HepG2 (cell line): ENCODE results near the gene UST. TPM values are rescaled to one million over a fixed set of nuclear protein-coding genes. Genes with fewer than 3 reads are reported as not detected.

Experiments
- ATAC-seq: fragments of 200-7000 bp; cut with Tn5 transposase; 3 replicates; pipeline ENCODE4 v1.9.1; 2020; ENCODE audit warnings: mild to moderate bottlenecking, moderate library complexity
- BruUV-seq: library from RNA; stranded (reverse); fragments of 400-500 nt; replicated peaks from 2 replicates; lab custom pipeline; 2021; lab: Mats Ljungman, UMichigan
- CTCF ChIA-PET: fragments of 300-600 bp; formaldehyde crosslinking; extraction: SDS; loops from one replicate; lab custom pipeline; 2021; ENCODE audit warnings: low total read pairs, inconsistent platforms, low intra/inter-chr PET ratio; lab: Yijun Ruan, JAX
- POLR2A ChIA-PET: fragments of 350-600 bp; sonication (Branson Sonifier 250); formaldehyde crosslinking; loops from one replicate; lab custom pipeline; 2020; ENCODE audit warnings: antibody characterized with exemption, inconsistent platforms; lab: Yijun Ruan, JAX
- DNase-seq: peaks from one replicate; pipeline ENCODE4 v3.0.0-alpha.2; 2015; ENCODE audit warnings: low spot score
- FAIRE-seq: peaks from 3 replicates; lab custom pipeline; 2011; peaks lifted over from hg19 to GRCh38; lab: Jason Lieb, UNC
- H2AFZ ChIP-seq: one replicate; pipeline ENCODE4 v1.6.1; 2011; ENCODE audit warnings: low read length, inconsistent platforms
- H3K27ac ChIP-seq: fragments of 300-600 bp; 3 replicates; pipeline ENCODE4 v1.8.0; 2011; ENCODE audit warnings: mixed run types, mild to moderate bottlenecking, mixed read lengths, low read length, inconsistent platforms; ENCODE audit not compliant: insufficient read depth; ENCODE audit errors: extremely low read length
- H3K27me3 ChIP-seq, 2 experiments: fragments of 200-600 bp in 1 of 2; 2 replicates in 1 of 2; 3 replicates in 1 of 2; pipeline versions ENCODE4 v1.6.0 to v1.8.0; 2011; ENCODE audit warnings: low read length in 2 of 2, mild to moderate bottlenecking in 2 of 2, moderate library complexity in 2 of 2, inconsistent platforms in 1 of 2; ENCODE audit not compliant: insufficient read depth in 2 of 2, control insufficient read depth in 1 of 2
- H3K36me3 ChIP-seq, 2 experiments: fragments of 200-600 bp in 1 of 2; replicated peaks in 1 of 2; 2 replicates in 1 of 2; 3 replicates in 1 of 2; pipeline versions ENCODE4 v1.5.1 to v1.8.0; 2011; ENCODE audit warnings: low read length in 2 of 2, inconsistent platforms in 1 of 2; ENCODE audit not compliant: insufficient read depth in 2 of 2, control insufficient read depth in 1 of 2
- H3K4me1 ChIP-seq: 2 replicates; pipeline ENCODE4 v1.5.1; 2012; ENCODE audit warnings: low read length, inconsistent platforms; ENCODE audit not compliant: insufficient read depth
- H3K4me2 ChIP-seq: 2 replicates; pipeline ENCODE4 v1.6.0; 2011; ENCODE audit warnings: low read depth, low read length, inconsistent platforms
- H3K4me3 ChIP-seq, 3 experiments: fragments of 200-600 bp in 1 of 3; sonication (generic), shearing (Covaris generic) in 1 of 3; replicated peaks in 1 of 3; 2 replicates each; pipeline ENCODE4 v1.5.1; 2011 to 2016; ENCODE audit warnings: low read length in 3 of 3, inconsistent platforms in 2 of 3, low read depth in 2 of 3, mild to moderate bottlenecking in 2 of 3, control low read depth in 1 of 3, mixed read lengths in 1 of 3; ENCODE audit not compliant: insufficient read depth in 1 of 3
- H3K79me2 ChIP-seq: one replicate; pipeline ENCODE4 v1.6.1; 2011; ENCODE audit warnings: low read length, inconsistent platforms; ENCODE audit not compliant: insufficient read depth
- H3K9ac ChIP-seq: 2 replicates; pipeline ENCODE4 v1.6.0; 2011; ENCODE audit warnings: mild to moderate bottlenecking, low read depth, low read length, inconsistent platforms; ENCODE audit not compliant: insufficient read depth
- H3K9me3 ChIP-seq: 2 replicates; pipeline ENCODE4 v1.5.1; 2012; ENCODE audit warnings: mild to moderate bottlenecking, low read length
- H4K20me1 ChIP-seq: 2 replicates; pipeline ENCODE4 v1.6.0; 2011; ENCODE audit warnings: inconsistent platforms, mild to moderate bottlenecking, low read length, moderate library complexity; ENCODE audit not compliant: insufficient read depth
- CENPT ChIP-seq: sonication (generic); formaldehyde crosslinking; IDR thresholded peaks from 2 replicates; pipeline ENCODE4 v1.8.0; 2022; ENCODE audit warnings: low read depth, mild to moderate bottlenecking, moderate library complexity, missing genetic modification reagents
- FOXA3 ChIP-seq: IDR thresholded peaks from 2 replicates; pipeline ENCODE4 v1.6.1; 2016; ENCODE audit warnings: missing genetic modification reagents, missing compliant biosample characterization
- GABPA ChIP-seq, 2 experiments: IDR thresholded peaks; 2 replicates each; pipeline ENCODE4 v1.6.1; 2011 to 2016; ENCODE audit warnings: low read depth in 2 of 2, low read length in 1 of 2, missing biosample characterization in 1 of 2, missing genetic modification characterization in 1 of 2
- KDM5B ChIP-seq: sonication (generic); formaldehyde crosslinking; IDR thresholded peaks from 2 replicates; pipeline ENCODE4 v1.4.0; 2020; ENCODE audit warnings: missing genetic modification reagents, mild to moderate bottlenecking, borderline replicate concordance
- KLF9 ChIP-seq: IDR thresholded peaks from 2 replicates; pipeline ENCODE4 v1.6.1; 2016; ENCODE audit warnings: low read depth
- NFE2L1 ChIP-seq: sonication (generic); formaldehyde crosslinking; IDR thresholded peaks from 2 replicates; pipeline ENCODE4 v1.4.0; 2020; ENCODE audit warnings: missing genetic modification reagents, mild to moderate bottlenecking, borderline replicate concordance
- RNF219 ChIP-seq: sonication (generic); formaldehyde crosslinking; IDR thresholded peaks from 2 replicates; pipeline ENCODE4 v1.5.0; 2020; ENCODE audit warnings: mild to moderate bottlenecking, missing genetic modification reagents
- STAG1 ChIP-seq: sonication (generic); formaldehyde crosslinking; IDR thresholded peaks from 2 replicates; pipeline ENCODE4 v1.4.0; 2020; ENCODE audit warnings: missing genetic modification reagents
- ZNF263 ChIP-seq: sonication (generic); formaldehyde crosslinking; IDR thresholded peaks from 2 replicates; pipeline ENCODE4 v1.4.0; 2020; ENCODE audit warnings: missing genetic modification reagents
- ZNF317 ChIP-seq: sonication (generic); formaldehyde crosslinking; IDR thresholded peaks from 2 replicates; pipeline ENCODE4 v1.5.0; 2020; ENCODE audit warnings: mild to moderate bottlenecking, missing genetic modification reagents
- ZNF577 ChIP-seq: sonication (generic); formaldehyde crosslinking; IDR thresholded peaks from 2 replicates; pipeline ENCODE4 v1.4.0; 2020; ENCODE audit warnings: mild to moderate bottlenecking, low read depth, missing genetic modification reagents, borderline replicate concordance
- WGBS: methylation state at CpG from one replicate; pipeline ENCODE4 v1.1.6; 2017; ENCODE audit warnings: low lambda C conversion rate; 5-methylcytosine and 5-hydroxymethylcytosine counted together
- in situ Hi-C: cut with HindIII; loops from 2 replicates; pipeline ENCODE4 v1.10.0; 2017; ENCODE audit warnings: low pct_unique_long_range_greater_than_20kb; ENCODE audit not compliant: extremely low pct_ligation_motif_present
- intact Hi-C: fragments of 100-400 bp; cut with micrococcal nuclease; formaldehyde crosslinking; loops from one replicate; pipeline ENCODE4 v1.10.0; 2022; ENCODE audit not compliant: unreplicated experiment
- polyA plus RNA-seq, 8 experiments: library from polyadenylated mRNA; depleted of rRNA in 3 of 8; stranded (reverse) in 7 of 8; unstranded in 1 of 8; fragments of >200 nt; fragmentation: Illumina TruSeq in 4 of 8; extraction: Trizol in 4 of 8; gene quantifications; 2 replicates each; pipeline versions ENCODE4 v1.2.1 to v1.2.3, GENCODE V29; 2011 to 2016; ENCODE audit warnings: low read depth in 4 of 8, missing spikeins in 1 of 8, mixed read lengths in 1 of 8; ENCODE audit not compliant: insufficient read depth in 1 of 8
- total RNA-seq, 5 experiments: library from RNA; depleted of rRNA; stranded (reverse); fragments of >200 nt; fragmentation: Illumina TruSeq; extraction: Trizol; gene quantifications; 2 replicates each; pipeline ENCODE4 v1.2.3, GENCODE V29; 2016; ENCODE audit warnings: low read depth in 1 of 5

The UST gene
- total and polyA plus RNA-seq, 2 of the 13 experiments (the other 11 are each of a cell fraction or from before 2014, with no cell fraction given): 0.27 TPM; not detected in 1

GRCh38 chr6:148723484-148723883, 23.3 kb upstream of the UST start:
- POLR2A ChIA-PET: no interaction called here
- Histone ChIP-seq H3K36me3 (no peaks in the 10 kb centered on the region), H2AFZ (no peak overlapping the region), H3K4me3 (no peak overlapping the region), H3K27me3 (peaks cover 0 to 3% of the 10 kb centered on the region in 2 experiments; a peak in 1 of 5 replicates), H3K27ac (no peak overlapping the region), H3K4me2 (no peak overlapping the region), H3K9me3 (peaks cover 5% of the 10 kb centered on the region; the same call in 1 of the 2 replicates), H3K79me2 (no peaks in the 10 kb centered on the region), H4K20me1 (no peaks in the 10 kb centered on the region), H3K9ac (no peak overlapping the region), H3K4me1 (no peaks in the 10 kb centered on the region)
- intact Hi-C loops (no loop called here), in situ Hi-C loops (no loop called here)
- CTCF ChIA-PET: no interaction called here
- no TSS peak for BruUV-seq
- 5% methylated on average over 1 of the region's 1 CpG for WGBS
- FAIRE-seq (no peak), ATAC-seq (no peak), DNase-seq (no peak)
- TF ChIP-seq FOXA3 (no peak), NFE2L1 (CRISPR knock-in tag) (no peak)

- Histone ChIP-seq H3K4me3 (no peak overlapping the region), H2AFZ (no peak overlapping the region), H3K27ac (no peak overlapping the region), H3K9me3 (peaks cover 5% of the 10 kb centered on the region; the same call in 1 of the 2 replicates), H3K4me2 (no peak overlapping the region), H3K4me1 (no peaks in the 10 kb centered on the region), H4K20me1 (no peaks in the 10 kb centered on the region), H3K36me3 (no peaks in the 10 kb centered on the region), H3K9ac (no peak overlapping the region), H3K27me3 (peaks cover 0 to 3% of the 10 kb centered on the region in 2 experiments; a peak in 1 of 5 replicates), H3K79me2 (no peaks in the 10 kb centered on the region)
- ATAC-seq (no peak), DNase-seq (no peak), FAIRE-seq (no peak)
- CTCF ChIA-PET: no interaction called here
- BruUV-seq: no TSS peak
- in situ Hi-C loops: no loop called here
- no peak for TF ChIP-seq KLF9 (CRISPR knock-in tag)
- TF ChIP-seq GABPA (IDR thresholded peaks at IDR 0.05; ENCODE audit: low read depth, low read length): no peak
- no peak for TF ChIP-seq GABPA (CRISPR knock-in tag; IDR thresholded peaks at IDR 0.05; ENCODE audit: low read depth)
- TF ChIP-seq STAG1: no peak
- TF ChIP-seq ZNF317: 0 out of 2 replicates have a peak, but pooled peaks have one; percentile 21
- no peak for TF ChIP-seq CENPT (CRISPR knock-in tag)
- no peak for TF ChIP-seq KDM5B (CRISPR knock-in tag)
- no peak for TF ChIP-seq ZNF577 (CRISPR knock-in tag)
- no peak for TF ChIP-seq RNF219 (CRISPR knock-in tag)
- no peak for TF ChIP-seq ZNF263 (CRISPR knock-in tag)
- intact Hi-C loops: no loop called here
- POLR2A ChIA-PET: no interaction called here
Measured at GRCh38 chr6:148724428-148724827, 22.4 kb upstream of the UST start.
